ENCODE measurements around the gene MRPS6.

Gene MRPS6

GRCh38 chr21:34182436-34182835 is 109.1 kb downstream of the MRPS6 start:
- DNase-seq, result no peak

DNA sequence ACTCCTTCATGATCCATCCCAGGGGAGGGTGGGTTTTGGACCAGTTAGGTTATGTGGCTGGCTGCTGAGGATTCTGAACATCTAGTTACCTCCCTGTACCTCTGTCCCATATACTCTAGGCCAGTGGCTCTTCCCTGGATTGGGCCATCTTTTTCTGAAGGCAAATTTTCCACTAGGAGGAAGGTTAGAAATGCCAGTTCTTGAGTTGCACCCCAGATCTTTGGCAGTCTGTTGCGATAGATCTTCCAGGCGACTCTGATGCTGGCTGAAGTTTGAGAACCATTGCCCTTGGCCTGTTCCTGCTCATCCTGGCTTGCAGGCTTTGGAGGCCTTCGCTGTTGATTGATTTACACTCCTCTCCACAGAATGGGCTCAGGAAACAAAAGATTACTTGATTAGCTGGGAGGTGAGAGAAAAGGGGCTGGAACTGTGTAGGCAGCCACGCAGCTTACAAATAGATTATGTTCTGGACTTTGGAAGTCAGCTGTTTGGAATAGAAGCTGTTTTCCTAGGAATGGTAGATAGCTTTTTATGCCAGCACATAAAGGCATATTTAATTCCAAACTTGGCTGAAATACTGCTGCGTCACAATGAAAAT is 110.1 kb downstream of the MRPS6 start:
- DNase-seq, result no peak

GRCh38 chr21:34184232-34184631 is 110.9 kb downstream of the MRPS6 start:
- DNase-seq, result no peak

- no peak for DNase-seq
These were observed 111.8 kb downstream of the MRPS6 start for GRCh38 chr21:34185026-34185750.

GRCh38 chr21:34186109-34186719 is 112.8 kb downstream of the MRPS6 start:
- DNase-seq, result no peak

DNA sequence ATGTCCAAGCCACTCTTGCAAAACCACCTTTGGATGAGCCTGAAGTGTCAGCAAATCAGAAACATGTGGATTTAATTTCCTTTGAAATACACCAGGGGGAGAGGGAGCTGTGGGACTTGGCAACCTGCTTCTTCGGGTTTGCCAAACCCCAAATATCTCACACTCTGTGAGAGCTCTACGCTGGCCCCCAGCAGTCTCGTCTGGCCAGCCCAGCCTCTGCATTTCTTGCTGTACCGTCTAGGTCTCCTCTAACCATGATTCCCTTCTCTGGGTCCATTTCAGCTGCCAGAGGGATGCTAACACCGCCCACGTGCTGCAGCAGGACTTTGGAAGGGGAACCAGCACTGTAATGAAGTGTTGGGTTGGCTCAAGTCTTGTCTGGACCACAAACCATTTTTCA is 114.6 kb downstream of the MRPS6 start:
- no peak for DNase-seq

- no peak for DNase-seq
These were observed 116.1 kb downstream of the MRPS6 start for GRCh38 chr21:34189506-34189905.

GRCh38 chr21:34190576-34191321 is 117.4 kb downstream of the MRPS6 start:
- DNase-seq, result no peak

DNA sequence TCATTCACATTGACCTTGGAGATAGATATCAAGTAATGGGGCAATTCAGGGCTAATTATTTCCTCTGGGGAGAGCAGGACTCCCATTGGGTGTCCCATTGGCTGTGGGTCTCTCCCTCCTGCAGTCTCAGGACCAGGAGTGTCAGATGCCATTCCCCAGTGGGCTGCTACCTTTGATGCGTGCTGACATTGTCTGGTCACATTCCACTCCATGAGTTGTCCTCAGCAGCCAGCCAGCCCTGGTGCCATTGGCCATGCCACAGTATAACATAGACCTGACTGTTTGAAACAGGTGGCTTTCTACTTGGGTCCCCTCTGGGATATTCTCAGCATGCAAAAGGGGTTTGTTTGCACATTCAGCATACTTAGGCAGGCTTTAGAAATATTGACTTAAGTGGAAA is 118.5 kb downstream of the MRPS6 start:
- DNase-seq, result no peak
